DND-41 (cell line): Measurements from ENCODE around the gene GPANK1.

Experiments
- CTCF ChIP-seq: IDR thresholded peaks from 2 replicates; pipeline ENCODE4 v1.5.1; 2012; ENCODE audit warnings: borderline replicate concordance, low read length, moderate library complexity, mild to moderate bottlenecking; ENCODE audit not compliant: poor library complexity, severe bottlenecking; ENCODE audit errors: extremely low read depth
- EZH2 ChIP-seq: IDR thresholded peaks from 3 replicates; pipeline ENCODE4 v1.6.1; 2012; ENCODE audit warnings: borderline replicate concordance, low read depth, mild to moderate bottlenecking, moderate library complexity, low read length, inconsistent platforms; ENCODE audit not compliant: severe bottlenecking

- TF ChIP-seq EZH2 (no peak), CTCF (no peak)
Observed at GRCh38 chr6:31643818-31644454, 20.9 kb downstream of the GPANK1 start.
